ENCODE data around the gene TNFRSF18.

DNA sequence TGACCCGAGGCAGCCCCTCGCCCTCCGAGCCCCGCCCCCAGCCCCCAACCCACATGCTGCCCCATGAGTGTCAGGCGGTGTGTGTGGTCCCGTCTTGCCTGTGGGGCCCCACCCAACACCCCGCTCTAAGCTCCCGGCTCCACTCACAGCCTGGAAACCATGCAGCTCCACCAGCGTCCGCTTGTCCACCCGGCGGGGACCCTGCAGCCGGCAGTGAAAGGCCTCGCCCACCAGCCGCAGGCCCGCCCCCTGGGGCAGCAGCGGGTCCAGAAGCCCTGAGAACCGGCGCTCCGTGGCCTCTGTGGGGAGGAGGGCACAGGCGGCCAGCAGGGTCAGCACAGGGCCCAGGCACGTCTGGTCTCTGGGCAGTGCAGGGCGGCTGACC, 37.4 kb upstream of the TNFRSF18 start:
- TF ChIP-seq, protein P1, sequence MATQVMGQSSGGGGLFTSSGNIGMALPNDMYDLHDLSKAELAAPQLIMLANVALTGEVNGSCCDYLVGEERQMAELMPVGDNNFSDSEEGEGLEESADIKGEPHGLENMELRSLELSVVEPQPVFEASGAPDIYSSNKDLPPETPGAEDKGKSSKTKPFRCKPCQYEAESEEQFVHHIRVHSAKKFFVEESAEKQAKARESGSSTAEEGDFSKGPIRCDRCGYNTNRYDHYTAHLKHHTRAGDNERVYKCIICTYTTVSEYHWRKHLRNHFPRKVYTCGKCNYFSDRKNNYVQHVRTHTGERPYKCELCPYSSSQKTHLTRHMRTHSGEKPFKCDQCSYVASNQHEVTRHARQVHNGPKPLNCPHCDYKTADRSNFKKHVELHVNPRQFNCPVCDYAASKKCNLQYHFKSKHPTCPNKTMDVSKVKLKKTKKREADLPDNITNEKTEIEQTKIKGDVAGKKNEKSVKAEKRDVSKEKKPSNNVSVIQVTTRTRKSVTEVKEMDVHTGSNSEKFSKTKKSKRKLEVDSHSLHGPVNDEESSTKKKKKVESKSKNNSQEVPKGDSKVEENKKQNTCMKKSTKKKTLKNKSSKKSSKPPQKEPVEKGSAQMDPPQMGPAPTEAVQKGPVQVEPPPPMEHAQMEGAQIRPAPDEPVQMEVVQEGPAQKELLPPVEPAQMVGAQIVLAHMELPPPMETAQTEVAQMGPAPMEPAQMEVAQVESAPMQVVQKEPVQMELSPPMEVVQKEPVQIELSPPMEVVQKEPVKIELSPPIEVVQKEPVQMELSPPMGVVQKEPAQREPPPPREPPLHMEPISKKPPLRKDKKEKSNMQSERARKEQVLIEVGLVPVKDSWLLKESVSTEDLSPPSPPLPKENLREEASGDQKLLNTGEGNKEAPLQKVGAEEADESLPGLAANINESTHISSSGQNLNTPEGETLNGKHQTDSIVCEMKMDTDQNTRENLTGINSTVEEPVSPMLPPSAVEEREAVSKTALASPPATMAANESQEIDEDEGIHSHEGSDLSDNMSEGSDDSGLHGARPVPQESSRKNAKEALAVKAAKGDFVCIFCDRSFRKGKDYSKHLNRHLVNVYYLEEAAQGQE (IDR thresholded peaks at IDR 0.05; ENCODE audit: unreplicated experiment): no peak
- no peak for TF ChIP-seq POLR2AphosphoS5 (IDR thresholded peaks at IDR 0.05; ENCODE audit: low read depth)
- TF ChIP-seq, protein P2, sequence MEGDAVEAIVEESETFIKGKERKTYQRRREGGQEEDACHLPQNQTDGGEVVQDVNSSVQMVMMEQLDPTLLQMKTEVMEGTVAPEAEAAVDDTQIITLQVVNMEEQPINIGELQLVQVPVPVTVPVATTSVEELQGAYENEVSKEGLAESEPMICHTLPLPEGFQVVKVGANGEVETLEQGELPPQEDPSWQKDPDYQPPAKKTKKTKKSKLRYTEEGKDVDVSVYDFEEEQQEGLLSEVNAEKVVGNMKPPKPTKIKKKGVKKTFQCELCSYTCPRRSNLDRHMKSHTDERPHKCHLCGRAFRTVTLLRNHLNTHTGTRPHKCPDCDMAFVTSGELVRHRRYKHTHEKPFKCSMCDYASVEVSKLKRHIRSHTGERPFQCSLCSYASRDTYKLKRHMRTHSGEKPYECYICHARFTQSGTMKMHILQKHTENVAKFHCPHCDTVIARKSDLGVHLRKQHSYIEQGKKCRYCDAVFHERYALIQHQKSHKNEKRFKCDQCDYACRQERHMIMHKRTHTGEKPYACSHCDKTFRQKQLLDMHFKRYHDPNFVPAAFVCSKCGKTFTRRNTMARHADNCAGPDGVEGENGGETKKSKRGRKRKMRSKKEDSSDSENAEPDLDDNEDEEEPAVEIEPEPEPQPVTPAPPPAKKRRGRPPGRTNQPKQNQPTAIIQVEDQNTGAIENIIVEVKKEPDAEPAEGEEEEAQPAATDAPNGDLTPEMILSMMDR (conservative IDR thresholded peaks at IDR 0.05; ENCODE audit: low read depth in 2 of 2): no peak
- no peak for TF ChIP-seq EZH2 (IDR thresholded peaks at IDR 0.05; ENCODE audit: low read depth, unreplicated experiment)
- TF ChIP-seq EZH2phosphoT487 (IDR thresholded peaks at IDR 0.05; ENCODE audit: unreplicated experiment): no peak
- no peak for TF ChIP-seq ZNF114 (CRISPR knock-in tag; IDR thresholded peaks at IDR 0.05)
- no peak for TF ChIP-seq CREB1 (CRISPR knock-in tag; IDR thresholded peaks at IDR 0.05; ENCODE audit: low read depth)
- TF ChIP-seq STAT1 (IDR thresholded peaks at IDR 0.05; ENCODE audit: unreplicated experiment): no peak
- no peak for TF ChIP-seq NANOG (IDR thresholded peaks at IDR 0.05; ENCODE audit: borderline replicate concordance)
- no peak for TF ChIP-seq JUNB (IDR thresholded peaks at IDR 0.05; ENCODE audit: unreplicated experiment)
